ENCODE results near the gene ABLIM2. TPM values are rescaled to one million over a fixed set of nuclear protein-coding genes. Genes with fewer than 3 reads are reported as not detected.

Gene ABLIM2
- total RNA-seq, 1 experiment from 2014 or later, result 1.0 TPM

DNA sequence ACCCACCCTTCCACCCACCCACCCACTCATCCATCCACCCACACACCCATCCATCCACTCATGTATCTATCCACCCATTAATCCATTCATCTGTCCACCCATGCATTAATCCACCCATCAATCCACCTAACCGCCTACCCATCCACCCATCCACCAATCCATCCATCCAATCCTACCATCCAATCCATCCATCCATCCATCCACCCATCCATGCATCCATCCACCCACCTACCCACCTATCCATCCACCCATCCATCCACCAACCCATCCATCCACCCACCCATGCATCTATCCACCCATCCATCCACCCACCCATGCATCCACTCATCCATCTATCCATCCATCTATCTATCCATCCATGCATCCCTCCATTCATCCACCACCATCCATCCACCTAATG, 184.2 kb downstream of the ABLIM2 start:
- no peak overlapping the region for H3T11ph ChIP-seq (ENCODE audit: low read length)
- H3K79me1 ChIP-seq (ENCODE audit: insufficient read depth, low read depth, low read length, poor library complexity, severe bottlenecking), result no peaks in the 10 kb centered on the region
- H3K4me2 ChIP-seq (ENCODE audit: insufficient read depth, insufficient read length, low read length), result no peak overlapping the region
- no peak overlapping the region for H4K8ac ChIP-seq (replicated peaks; ENCODE audit: insufficient read length, low read depth, low read length)
- H4K91ac ChIP-seq (ENCODE audit: insufficient read length, low read depth, low read length), result no peak overlapping the region
- H2BK5ac ChIP-seq (ENCODE audit: insufficient read length, low read length), result no peak overlapping the region
- no peak overlapping the region for H3K14ac ChIP-seq (ENCODE audit: insufficient read depth, low read length)
- H2BK20ac ChIP-seq (ENCODE audit: low read depth, low read length, poor library complexity, severe bottlenecking), result no peak overlapping the region
- no peak overlapping the region for H3K56ac ChIP-seq (ENCODE audit: insufficient read length, low read depth, low read length)
- no peak overlapping the region for H3K23ac ChIP-seq (ENCODE audit: insufficient read length, low read depth, low read length)
- no peak overlapping the region for H2AFZ ChIP-seq (ENCODE audit: low read length)
- Mint-ChIP-seq H3K4me1 (peaks cover 35 to 41% of the 10 kb centered on the region in 2 experiments), H3K4me3 (no peak overlapping the region), H3K36me3 (ENCODE audit: insufficient read depth in 1 of 3, low read depth in 3 of 3) (no peaks in the 10 kb centered on the region; a peak in 1 of 7 replicates), H3K27me3 (ENCODE audit: low read depth) (no peaks in the 10 kb centered on the region), H3K9me3 (no peaks in the 10 kb centered on the region; a peak in 1 of 5 replicates), H3K27ac (no peak overlapping the region)
- H3K9ac ChIP-seq (ENCODE audit: extremely low read depth, insufficient read length, low read length), result no peak overlapping the region
- H2BK15ac ChIP-seq (ENCODE audit: low read depth, low read length), result no peak overlapping the region
- no peaks in the 10 kb centered on the region for H3K27me3 ChIP-seq (ENCODE audit: insufficient read depth, low read length)
- no peaks in the 10 kb centered on the region for H3K79me2 ChIP-seq (ENCODE audit: insufficient read depth, low read length)
- no peaks in the 10 kb centered on the region for H3K23me2 ChIP-seq (ENCODE audit: insufficient read length, low read depth, low read length, poor library complexity, severe bottlenecking)
- H3K4me1 ChIP-seq (ENCODE audit: insufficient read depth, low read length), result peaks cover 8% of the 10 kb centered on the region; the same call in 1 of the 2 replicates
- no peak overlapping the region for H2AK5ac ChIP-seq (ENCODE audit: insufficient read length, low read length)
- no peak overlapping the region for H3K27ac ChIP-seq (ENCODE audit: insufficient read length, low read depth, low read length)
- H2BK12ac ChIP-seq (ENCODE audit: insufficient read length, low read depth, low read length), result no peak overlapping the region
- no peak overlapping the region for H4K5ac ChIP-seq (ENCODE audit: insufficient read length, low read depth, low read length)
- DNase-seq, result no peak
- H2BK120ac ChIP-seq (ENCODE audit: low read depth, low read length, poor library complexity, severe bottlenecking), result no peak overlapping the region
- no peak overlapping the region for H3K4ac ChIP-seq (ENCODE audit: low read depth, low read length)
- no peaks in the 10 kb centered on the region for H3K9me3 ChIP-seq (ENCODE audit: control insufficient read depth, low read depth, low read length)
- TF ChIP-seq, protein P1, sequence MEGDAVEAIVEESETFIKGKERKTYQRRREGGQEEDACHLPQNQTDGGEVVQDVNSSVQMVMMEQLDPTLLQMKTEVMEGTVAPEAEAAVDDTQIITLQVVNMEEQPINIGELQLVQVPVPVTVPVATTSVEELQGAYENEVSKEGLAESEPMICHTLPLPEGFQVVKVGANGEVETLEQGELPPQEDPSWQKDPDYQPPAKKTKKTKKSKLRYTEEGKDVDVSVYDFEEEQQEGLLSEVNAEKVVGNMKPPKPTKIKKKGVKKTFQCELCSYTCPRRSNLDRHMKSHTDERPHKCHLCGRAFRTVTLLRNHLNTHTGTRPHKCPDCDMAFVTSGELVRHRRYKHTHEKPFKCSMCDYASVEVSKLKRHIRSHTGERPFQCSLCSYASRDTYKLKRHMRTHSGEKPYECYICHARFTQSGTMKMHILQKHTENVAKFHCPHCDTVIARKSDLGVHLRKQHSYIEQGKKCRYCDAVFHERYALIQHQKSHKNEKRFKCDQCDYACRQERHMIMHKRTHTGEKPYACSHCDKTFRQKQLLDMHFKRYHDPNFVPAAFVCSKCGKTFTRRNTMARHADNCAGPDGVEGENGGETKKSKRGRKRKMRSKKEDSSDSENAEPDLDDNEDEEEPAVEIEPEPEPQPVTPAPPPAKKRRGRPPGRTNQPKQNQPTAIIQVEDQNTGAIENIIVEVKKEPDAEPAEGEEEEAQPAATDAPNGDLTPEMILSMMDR (conservative IDR thresholded peaks at IDR 0.05), result no peak
- peaks cover 2% of the 10 kb centered on the region for H4K20me1 ChIP-seq (ENCODE audit: control insufficient read depth, insufficient read depth, insufficient read length)
- no peak overlapping the region for H3K18ac ChIP-seq (ENCODE audit: insufficient read length, low read depth, low read length)
- no CpG with 5 or more reads among the region's 1 CpG for WGBS (ENCODE audit: extremely low coverage, insufficient read length, low lambda C conversion rate)
